Measurements from ENCODE around the gene ZBP1.

The ZBP1 gene

DNA sequence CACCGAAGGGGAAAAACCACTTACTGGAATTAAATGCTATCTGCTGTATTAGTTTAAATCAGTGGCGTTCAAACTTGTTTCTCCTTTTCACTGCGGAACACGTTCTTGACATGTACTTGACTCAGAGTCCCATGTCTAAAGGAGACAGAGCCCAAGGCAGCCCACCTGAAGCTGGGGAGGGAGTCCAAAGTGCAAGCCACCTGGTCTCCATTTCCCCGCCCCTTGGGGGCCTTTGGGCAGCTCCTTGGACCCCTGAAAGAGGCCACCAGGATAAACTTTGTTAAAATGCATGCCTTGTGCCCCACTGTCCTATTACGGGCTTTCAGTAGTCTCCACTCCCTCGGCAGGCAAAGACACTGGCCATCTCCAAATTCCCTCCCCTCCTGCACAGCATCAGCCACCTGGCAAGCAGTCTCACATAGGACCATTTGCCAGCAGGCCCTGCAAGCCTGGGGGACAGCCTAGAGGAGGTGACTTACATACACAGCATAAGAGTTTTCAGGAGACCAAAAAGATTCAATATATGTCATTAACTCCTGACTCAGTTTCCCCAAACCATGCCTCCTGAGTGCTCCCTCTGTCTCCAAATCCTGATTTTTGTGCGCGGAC, 52.7 kb downstream of the ZBP1 start:
- H3K4me2 ChIP-seq (ENCODE audit: low read length): no peak overlapping the region
- no peaks in the 10 kb centered on the region for H3K36me3 ChIP-seq (ENCODE audit: insufficient read depth, low read length)
- peaks cover 60% of the 10 kb centered on the region for H3K27me3 ChIP-seq (ENCODE audit: control insufficient read depth, insufficient read depth, low read length)
- no peak overlapping the region for H3K4me3 ChIP-seq (ENCODE audit: low read length)
- H3K4me1 ChIP-seq (ENCODE audit: control insufficient read depth, insufficient read depth, low read length): no peaks in the 10 kb centered on the region
- H3K9me3 ChIP-seq (replicated peaks; ENCODE audit: low read length): no peaks in the 10 kb centered on the region
- H3K9ac ChIP-seq (ENCODE audit: low read depth, low read length): no peak overlapping the region

DNA sequence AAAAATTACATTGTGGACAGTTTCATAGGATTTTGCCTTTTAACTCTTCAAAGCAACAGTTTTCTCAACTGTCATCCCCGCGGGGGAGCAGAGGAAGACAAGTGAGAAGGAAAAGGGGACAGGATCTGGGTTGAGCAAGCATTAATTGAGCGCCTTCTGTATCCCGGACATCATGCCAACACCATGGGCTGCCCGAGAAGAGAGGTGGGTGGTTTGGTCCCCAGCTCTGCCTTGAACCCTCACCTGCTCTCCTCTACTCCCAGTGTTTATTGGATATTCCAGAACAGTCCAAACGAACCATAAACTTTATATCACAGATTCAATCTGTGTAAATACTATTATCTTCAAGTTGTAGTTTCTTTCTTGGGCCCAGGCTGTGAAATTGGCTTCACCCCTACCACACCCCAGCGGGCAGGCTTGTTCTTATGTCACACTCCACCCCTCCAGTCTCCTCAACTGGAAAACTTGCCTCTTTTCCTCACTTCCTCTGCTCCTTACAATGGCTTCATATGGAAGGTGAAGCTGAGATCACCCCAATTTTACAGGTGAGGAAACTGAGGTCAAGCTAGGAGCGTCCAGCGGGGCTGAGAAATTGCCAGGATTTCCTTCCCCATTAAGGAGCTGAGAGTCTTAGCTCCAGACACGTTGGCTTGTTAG, 53.3 kb downstream of the ZBP1 start:
- Histone ChIP-seq H3K4me3 (ENCODE audit: low read length) (no peak overlapping the region), H3K9ac (ENCODE audit: low read depth, low read length) (no peak overlapping the region), H3K27me3 (ENCODE audit: control insufficient read depth, insufficient read depth, low read length) (peaks cover 58% of the 10 kb centered on the region), H3K9me3 (replicated peaks; ENCODE audit: low read length) (no peaks in the 10 kb centered on the region), H3K4me2 (ENCODE audit: low read length) (no peak overlapping the region), H3K36me3 (ENCODE audit: insufficient read depth, low read length) (no peaks in the 10 kb centered on the region), H3K4me1 (ENCODE audit: control insufficient read depth, insufficient read depth, low read length) (no peaks in the 10 kb centered on the region)

DNA sequence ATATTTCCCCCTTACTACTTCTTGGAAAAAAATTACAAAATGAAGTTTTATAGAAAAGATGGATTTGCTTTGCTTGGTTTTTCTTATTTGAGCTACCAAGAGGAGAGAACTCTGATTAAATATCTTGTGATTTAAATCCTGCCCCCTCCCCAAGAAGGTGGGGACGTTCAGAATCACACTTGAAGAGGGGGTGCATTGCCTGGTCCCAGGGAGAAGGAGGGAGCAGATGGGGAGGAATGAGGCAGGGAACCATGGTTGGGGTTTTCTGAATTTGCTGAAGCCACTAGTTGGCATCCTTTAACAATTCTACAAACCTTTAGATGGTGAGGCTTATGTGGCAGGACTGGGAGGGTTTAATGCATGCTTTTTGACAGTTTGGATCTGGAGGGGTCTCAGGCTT, 53.8 kb downstream of the ZBP1 start:
- Histone ChIP-seq H3K4me2 (ENCODE audit: low read length) (no peak overlapping the region), H3K27me3 (ENCODE audit: control insufficient read depth, insufficient read depth, low read length) (peaks cover 60% of the 10 kb centered on the region), H3K9me3 (replicated peaks; ENCODE audit: low read length) (no peaks in the 10 kb centered on the region), H3K4me1 (ENCODE audit: control insufficient read depth, insufficient read depth, low read length) (no peaks in the 10 kb centered on the region), H3K4me3 (ENCODE audit: low read length) (no peak overlapping the region), H3K36me3 (ENCODE audit: insufficient read depth, low read length) (no peaks in the 10 kb centered on the region), H3K9ac (ENCODE audit: low read depth, low read length) (no peak overlapping the region)

DNA sequence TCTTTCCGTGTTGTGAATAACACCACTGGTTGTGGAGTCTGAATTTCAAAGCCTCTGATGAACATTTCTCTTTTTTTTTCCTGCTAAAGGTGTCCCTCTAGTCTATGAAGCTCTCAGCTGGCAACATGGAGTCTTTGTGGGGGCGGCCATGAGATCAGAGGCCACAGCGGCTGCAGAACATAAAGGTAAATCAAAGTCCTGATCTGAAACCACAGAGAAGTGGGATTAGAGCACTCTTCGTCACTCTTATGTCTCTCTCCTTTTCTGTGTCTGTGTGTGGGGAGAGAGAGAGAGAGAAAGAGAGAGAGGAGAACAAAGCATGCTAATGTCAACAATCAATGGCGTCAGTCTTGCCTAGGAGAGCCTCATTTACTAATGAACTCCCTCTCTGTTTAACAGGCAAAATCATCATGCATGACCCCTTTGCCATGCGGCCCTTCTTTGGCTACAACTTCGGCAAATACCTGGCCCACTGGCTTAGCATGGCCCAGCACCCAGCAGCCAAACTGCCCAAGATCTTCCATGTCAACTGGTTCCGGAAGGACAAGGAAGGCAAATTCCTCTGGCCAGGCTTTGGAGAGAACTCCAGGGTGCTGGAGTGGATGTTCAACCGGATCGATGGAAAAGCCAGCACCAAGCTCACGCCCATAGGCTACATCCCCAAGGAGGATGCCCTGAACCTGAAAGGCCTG, 55.1 kb downstream of the ZBP1 start:
- no peak overlapping the region for H3K9ac ChIP-seq (ENCODE audit: low read depth, low read length)
- H3K4me1 ChIP-seq (ENCODE audit: control insufficient read depth, insufficient read depth, low read length): no peaks in the 10 kb centered on the region
- no peak overlapping the region for H3K4me3 ChIP-seq (ENCODE audit: low read length)
- H3K4me2 ChIP-seq (ENCODE audit: low read length): no peak overlapping the region
- H3K9me3 ChIP-seq (replicated peaks; ENCODE audit: low read length): no peaks in the 10 kb centered on the region
- no peaks in the 10 kb centered on the region for H3K36me3 ChIP-seq (ENCODE audit: insufficient read depth, low read length)
- H3K27me3 ChIP-seq (ENCODE audit: control insufficient read depth, insufficient read depth, low read length): peaks cover 64% of the 10 kb centered on the region

DNA sequence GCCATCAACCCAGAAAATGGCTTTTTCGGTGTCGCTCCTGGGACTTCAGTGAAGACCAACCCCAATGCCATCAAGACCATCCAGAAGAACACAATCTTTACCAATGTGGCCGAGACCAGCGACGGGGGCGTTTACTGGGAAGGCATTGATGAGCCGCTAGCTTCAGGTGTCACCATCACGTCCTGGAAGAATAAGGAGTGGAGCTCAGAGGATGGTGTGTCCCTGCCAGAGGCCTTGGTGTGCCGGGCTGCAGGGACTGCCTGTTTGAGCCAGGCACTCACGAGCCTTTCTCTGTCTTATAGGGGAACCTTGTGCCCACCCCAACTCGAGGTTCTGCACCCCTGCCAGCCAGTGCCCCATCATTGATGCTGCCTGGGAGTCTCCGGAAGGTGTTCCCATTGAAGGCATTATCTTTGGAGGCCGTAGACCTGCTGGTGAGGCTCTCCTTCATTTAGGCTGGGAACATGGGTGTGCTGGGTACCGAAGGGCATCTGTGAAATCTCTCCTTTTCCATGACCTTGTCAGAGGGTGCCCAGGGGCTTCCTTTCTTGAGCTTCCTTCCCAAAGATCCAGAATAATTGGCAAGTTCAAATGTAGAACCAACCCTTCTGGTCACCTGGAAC, 55.9 kb downstream of the ZBP1 start:
- no peaks in the 10 kb centered on the region for H3K9me3 ChIP-seq (replicated peaks; ENCODE audit: low read length)
- H3K27me3 ChIP-seq (ENCODE audit: control insufficient read depth, insufficient read depth, low read length): peaks cover 64% of the 10 kb centered on the region

DNA sequence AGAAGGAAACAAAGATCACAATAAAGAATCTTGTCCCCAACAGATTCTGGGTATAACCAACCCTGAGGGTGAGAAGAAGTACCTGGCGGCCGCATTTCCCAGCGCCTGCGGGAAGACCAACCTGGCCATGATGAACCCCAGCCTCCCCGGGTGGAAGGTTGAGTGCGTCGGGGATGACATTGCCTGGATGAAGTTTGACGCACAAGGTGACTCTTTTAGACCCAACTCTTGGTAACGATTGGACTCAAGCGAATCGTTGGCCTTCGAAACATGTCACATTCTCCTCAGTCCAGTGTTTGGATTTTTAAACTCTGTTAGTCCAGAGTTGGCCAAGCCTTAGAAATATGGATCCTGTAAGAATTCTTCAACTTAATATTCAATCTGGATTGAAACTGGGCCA, 56.7 kb downstream of the ZBP1 start:
- Histone ChIP-seq H3K9ac (ENCODE audit: low read depth, low read length) (no peak overlapping the region), H3K4me2 (ENCODE audit: low read length) (no peak overlapping the region), H3K36me3 (ENCODE audit: insufficient read depth, low read length) (no peaks in the 10 kb centered on the region), H3K9me3 (replicated peaks; ENCODE audit: low read length) (no peaks in the 10 kb centered on the region), H3K27me3 (ENCODE audit: control insufficient read depth, insufficient read depth, low read length) (peaks cover 64% of the 10 kb centered on the region), H3K4me3 (ENCODE audit: low read length) (no peak overlapping the region), H3K4me1 (ENCODE audit: control insufficient read depth, insufficient read depth, low read length) (no peaks in the 10 kb centered on the region)

More for the DNA sequence above, 55.9 kb downstream of the ZBP1 start:
- Histone ChIP-seq H3K4me3 (ENCODE audit: low read length) (no peak overlapping the region), H3K4me1 (ENCODE audit: control insufficient read depth, insufficient read depth, low read length) (no peaks in the 10 kb centered on the region), H3K9ac (ENCODE audit: low read depth, low read length) (no peak overlapping the region), H3K36me3 (ENCODE audit: insufficient read depth, low read length) (no peaks in the 10 kb centered on the region), H3K4me2 (ENCODE audit: low read length) (no peak overlapping the region)

DNA sequence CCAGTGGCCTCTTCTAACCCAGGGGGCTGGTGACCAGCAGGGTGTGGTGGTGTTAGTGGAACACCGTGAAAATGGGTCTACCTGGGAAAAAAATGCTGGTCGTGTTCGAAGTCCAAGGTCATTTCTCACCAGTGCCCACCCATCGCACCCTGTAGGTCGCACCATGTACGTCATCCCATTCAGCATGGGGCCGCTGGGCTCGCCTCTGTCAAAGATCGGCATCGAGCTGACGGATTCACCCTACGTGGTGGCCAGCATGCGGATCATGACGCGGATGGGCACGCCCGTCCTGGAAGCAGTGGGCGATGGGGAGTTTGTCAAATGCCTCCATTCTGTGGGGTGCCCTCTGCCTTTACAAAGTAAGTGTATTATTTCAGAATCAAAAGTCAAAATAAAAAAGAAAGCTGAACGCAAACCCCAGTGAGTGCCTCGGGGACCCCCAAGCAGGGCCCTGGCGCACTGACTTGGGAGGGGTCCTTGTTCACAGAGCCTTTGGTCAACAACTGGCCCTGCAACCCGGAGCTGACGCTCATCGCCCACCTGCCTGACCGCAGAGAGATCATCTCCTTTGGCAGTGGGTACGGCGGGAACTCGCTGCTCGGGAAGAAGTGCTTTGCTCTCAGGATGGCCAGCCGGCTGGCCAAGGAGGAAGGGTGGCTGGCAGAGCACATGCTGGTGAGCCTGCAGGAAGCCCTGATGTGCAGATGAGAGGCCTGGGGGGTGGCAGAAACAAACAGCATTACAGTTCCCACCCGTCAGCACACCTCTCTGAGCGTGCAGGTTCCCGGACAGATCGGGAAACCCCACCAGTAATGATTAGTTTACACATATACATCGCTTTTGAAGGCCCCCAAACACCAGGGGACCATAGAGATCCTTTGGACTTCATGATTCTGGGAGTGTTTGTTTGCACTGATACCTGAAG, 57.4 kb downstream of the ZBP1 start:
- Histone ChIP-seq H3K4me2 (ENCODE audit: low read length) (no peak overlapping the region), H3K4me3 (ENCODE audit: low read length) (no peak overlapping the region), H3K9ac (ENCODE audit: low read depth, low read length) (no peak overlapping the region), H3K9me3 (replicated peaks; ENCODE audit: low read length) (no peaks in the 10 kb centered on the region), H3K36me3 (ENCODE audit: insufficient read depth, low read length) (no peaks in the 10 kb centered on the region), H3K27me3 (ENCODE audit: control insufficient read depth, insufficient read depth, low read length) (peaks cover 64% of the 10 kb centered on the region), H3K4me1 (ENCODE audit: control insufficient read depth, insufficient read depth, low read length) (no peaks in the 10 kb centered on the region)

DNA sequence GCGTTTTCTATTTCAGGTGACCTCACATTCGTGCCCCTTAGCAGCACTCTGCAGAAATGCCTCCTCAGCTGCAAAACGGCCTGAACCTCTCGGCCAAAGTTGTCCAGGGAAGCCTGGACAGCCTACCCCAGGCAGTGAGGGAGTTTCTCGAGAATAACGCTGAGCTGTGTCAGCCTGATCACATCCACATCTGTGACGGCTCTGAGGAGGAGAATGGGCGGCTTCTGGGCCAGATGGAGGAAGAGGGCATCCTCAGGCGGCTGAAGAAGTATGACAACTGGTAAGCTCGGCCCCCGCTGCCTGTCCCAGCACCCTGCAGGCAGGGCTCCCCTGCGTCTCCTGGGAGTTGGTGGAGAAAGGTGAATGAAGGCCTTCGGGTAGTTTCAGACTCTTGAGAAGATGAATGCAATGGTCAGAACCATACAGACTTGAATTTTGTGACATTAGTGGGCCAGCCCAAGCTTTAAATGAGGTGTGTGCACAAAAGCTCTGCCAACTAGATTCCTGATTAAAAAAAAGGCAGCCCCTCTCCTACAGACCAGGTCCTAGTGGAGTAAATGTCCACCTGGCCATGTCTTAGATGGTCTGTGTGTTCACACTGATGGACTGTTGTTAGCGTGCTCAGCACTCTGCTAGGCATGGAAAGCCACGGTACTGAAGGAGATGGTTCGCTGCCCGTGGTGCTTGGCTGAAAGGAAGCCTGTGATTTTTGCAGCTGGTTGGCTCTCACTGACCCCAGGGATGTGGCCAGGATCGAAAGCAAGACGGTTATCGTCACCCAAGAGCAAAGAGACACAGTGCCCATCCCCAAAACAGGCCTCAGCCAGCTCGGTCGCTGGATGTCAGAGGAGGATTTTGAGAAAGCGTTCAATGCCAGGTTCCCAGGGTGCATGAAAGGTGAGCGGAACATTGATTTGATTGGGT, 58.6 kb downstream of the ZBP1 start:
- Histone ChIP-seq H3K27me3 (ENCODE audit: control insufficient read depth, insufficient read depth, low read length) (peaks cover 66% of the 10 kb centered on the region), H3K36me3 (ENCODE audit: insufficient read depth, low read length) (no peaks in the 10 kb centered on the region), H3K9ac (ENCODE audit: low read depth, low read length) (no peak overlapping the region), H3K4me2 (ENCODE audit: low read length) (no peak overlapping the region), H3K9me3 (replicated peaks; ENCODE audit: low read length) (no peaks in the 10 kb centered on the region), H3K4me3 (ENCODE audit: low read length) (no peak overlapping the region), H3K4me1 (ENCODE audit: control insufficient read depth, insufficient read depth, low read length) (no peaks in the 10 kb centered on the region)

DNA sequence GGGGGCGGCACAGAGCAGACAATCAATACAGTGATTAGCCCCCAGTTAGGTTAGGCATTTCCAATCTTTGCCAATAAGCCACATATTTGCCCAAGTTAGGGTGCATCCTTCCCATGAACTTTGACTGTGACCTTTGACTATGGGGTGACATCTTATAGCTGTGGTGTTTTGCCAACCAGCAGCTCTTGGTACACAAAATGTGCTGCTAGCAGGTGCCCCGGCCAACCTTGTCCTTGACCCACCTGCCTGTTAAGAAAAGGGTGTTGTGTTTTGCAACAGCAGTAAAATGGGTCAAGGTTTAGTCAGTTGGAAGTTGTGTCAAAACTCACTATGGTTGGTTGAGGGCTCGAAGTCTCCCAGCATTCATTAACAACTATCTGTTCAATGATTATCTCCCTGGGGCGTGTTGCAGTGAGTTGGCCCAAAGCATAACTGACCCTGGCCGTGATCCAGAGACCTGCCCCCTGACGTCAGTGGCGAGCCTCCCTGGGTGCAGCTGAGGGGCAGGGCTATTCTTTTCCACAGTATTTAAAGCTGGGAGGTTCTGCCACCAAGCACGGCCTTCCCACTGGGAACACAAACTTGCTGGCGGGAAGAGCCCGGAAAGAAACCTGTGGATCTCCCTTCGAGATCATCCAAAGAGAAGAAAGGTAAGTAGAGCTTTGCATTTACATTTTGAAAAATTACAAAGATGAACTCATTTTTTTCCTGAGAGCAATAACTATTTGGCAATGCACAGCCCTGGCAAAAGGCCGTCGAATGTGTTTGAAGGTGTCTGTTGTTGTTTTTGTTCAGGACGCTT, 59.5 kb downstream of the ZBP1 start, which contains the start of gene PCK1:
Gene PCK1 (plus strand): TSS at position 557 of the 802 bp plus-strand sequence. CDS start 302 bp downstream, outside the sequence.
- no peak within 1 kb of the TSS for H3K4me3 ChIP-seq (ENCODE audit: low read length)
- H3K9ac ChIP-seq (ENCODE audit: low read depth, low read length): no peak within 1 kb of the TSS
- H3K9me3 ChIP-seq (replicated peaks; ENCODE audit: low read length): no peaks in the 10 kb centered on the region
- H3K4me2 ChIP-seq (ENCODE audit: low read length): no peak within 1 kb of the TSS
- H3K4me1 ChIP-seq (ENCODE audit: control insufficient read depth, insufficient read depth, low read length): no peaks in the 10 kb centered on the region
- H3K27me3 ChIP-seq (ENCODE audit: control insufficient read depth, insufficient read depth, low read length): peaks cover 67% of the 10 kb centered on the region
- no peaks in the 10 kb centered on the region for H3K36me3 ChIP-seq (ENCODE audit: insufficient read depth, low read length)

Measured in skeletal muscle satellite cell (primary cell).